ENCODE measurements around the gene CHPF. TPM values are rescaled to one million over a fixed set of nuclear protein-coding genes. Genes with fewer than 3 reads are reported as not detected.
A peak's percentile ranks its signal among the peaks of the same experiment; 100 is the strongest.

Gene CHPF
- total RNA-seq, 1 experiment from 2014 or later, result 228 TPM

DNA sequence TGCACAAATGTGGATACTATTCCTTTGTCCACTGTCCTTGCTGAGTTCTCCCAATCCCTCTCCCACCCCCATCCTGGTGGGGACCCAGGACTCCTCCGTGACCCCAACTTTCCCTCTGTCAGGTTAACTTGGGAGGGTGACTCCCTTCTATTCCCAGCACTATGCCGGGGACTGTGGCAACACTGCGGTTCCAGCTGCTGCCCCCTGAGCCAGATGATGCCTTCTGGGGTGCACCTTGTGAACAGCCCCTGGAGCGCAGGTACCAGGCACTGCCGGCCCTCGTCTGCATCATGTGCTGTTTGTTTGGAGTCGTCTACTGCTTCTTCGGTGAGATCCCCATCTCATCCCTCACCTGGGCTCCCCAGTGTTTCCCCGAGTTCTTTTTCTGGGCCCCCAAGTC, 958 bp upstream of the CHPF start:
- Histone ChIP-seq H3K4me3 (replicated peaks in 1 of 2; ENCODE audit: low read depth in 1 of 2, low read length in 2 of 2) (peak overlapping the region; percentile 49 to 99), H3K27ac (ENCODE audit: low read depth, low read length) (peak overlapping the region; percentile 19; the same call in 1 of the 2 replicates), H3K9me2 (ENCODE audit: insufficient read depth) (no peaks in the 10 kb centered on the region), H4K20me1 (ENCODE audit: insufficient read depth) (peaks cover 6% of the 10 kb centered on the region; the same call in 1 of the 2 replicates), H3K27me3 (ENCODE audit: insufficient read depth, low read length) (no peaks in the 10 kb centered on the region), H2AFZ (ENCODE audit: low read depth, low read length, poor library complexity, severe bottlenecking) (no peak overlapping the region), H3K79me2 (ENCODE audit: insufficient read depth, low read length) (peaks cover 36% of the 10 kb centered on the region), H3K4me1 (ENCODE audit: control insufficient read depth in 1 of 2, insufficient read depth in 2 of 2, low read length in 2 of 2) (peaks cover 0 to 39% of the 10 kb centered on the region in 2 experiments; a peak in 2 of 4 replicates), H3K9ac (ENCODE audit: low read length) (peak overlapping the region; percentile 37; the same call in 1 of the 2 replicates), H3K9me3 (ENCODE audit: control insufficient read depth in 1 of 2, insufficient read depth in 1 of 2, low read depth in 1 of 2, low read length in 2 of 2) (no peaks in the 10 kb centered on the region), H3K36me3 (ENCODE audit: control insufficient read depth in 1 of 2, insufficient read depth in 2 of 2, low read length in 2 of 2) (peaks cover 2 to 26% of the 10 kb centered on the region in 2 experiments; a peak in 3 of 4 replicates), H3K4me2 (ENCODE audit: low read length) (peak overlapping the region; percentile 98)
- ChIA-PET POLR2A (no interaction called here), CTCF (no interaction called here), RAD21 (ENCODE audit: low non-redundant PET in 1 of 2, low total read pairs in 2 of 2, uncharacterized antibody in 2 of 2, unreplicated experiment in 2 of 2) (no interaction called here)
- no TSS peak for BruUV-seq (replicated peaks)
- intact Hi-C loops (cut with micrococcal nuclease), result loop anchor here (5.0 kb wide), 2 partner anchors 83 to 482 kb away; partner anchors contain the start of genes IHH and SLC4A3
- no peak for ATAC-seq
- TF ChIP-seq, protein P1, sequence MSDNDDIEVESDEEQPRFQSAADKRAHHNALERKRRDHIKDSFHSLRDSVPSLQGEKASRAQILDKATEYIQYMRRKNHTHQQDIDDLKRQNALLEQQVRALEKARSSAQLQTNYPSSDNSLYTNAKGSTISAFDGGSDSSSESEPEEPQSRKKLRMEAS (IDR thresholded peaks at IDR 0.05), result no peak
- TF ChIP-seq ZFX (IDR thresholded peaks at IDR 0.05), result no peak
- no peak for TF ChIP-seq CBX3 (IDR thresholded peaks at IDR 0.05; ENCODE audit: low read depth)
- no peak for TF ChIP-seq JUND (IDR thresholded peaks at IDR 0.05)
- no peak for TF ChIP-seq TCF7L2 (IDR thresholded peaks at IDR 0.05; ENCODE audit: borderline replicate concordance, extremely low read depth, insufficient read depth, insufficient read length)
- no peak for DNase-seq (ENCODE audit: low read depth, low spot score)

GRCh38 chr2:219542931-219543595, 546 bp downstream of the CHPF start:
- no peaks in the 10 kb centered on the region for H3K9me3 ChIP-seq (ENCODE audit: control insufficient read depth in 1 of 2, insufficient read depth in 1 of 2, low read depth in 1 of 2, low read length in 2 of 2)
- peaks cover 2 to 28% of the 10 kb centered on the region in 2 experiments; a peak in 3 of 4 replicates for H3K36me3 ChIP-seq (ENCODE audit: control insufficient read depth in 1 of 2, insufficient read depth in 2 of 2, low read length in 2 of 2)
- TF ChIP-seq ELF1 (IDR thresholded peaks at IDR 0.05; ENCODE audit: borderline replicate concordance, low read depth) (no peak), EGR1 (IDR thresholded peaks at IDR 0.05; ENCODE audit: low read depth) (no peak), ZFX (IDR thresholded peaks at IDR 0.05) (peak; percentile 93), EZH2 (IDR thresholded peaks at IDR 0.05) (no peak), SRF (IDR thresholded peaks at IDR 0.05; ENCODE audit: low read depth) (no peak), POLR2A (IDR thresholded peaks at IDR 0.05; ENCODE audit: borderline replicate concordance, extremely low read depth, insufficient read depth, insufficient read length) (peak; percentile 35)
- TF ChIP-seq, protein P1 (IDR thresholded peaks at IDR 0.05), result no peak
- no peaks in the 10 kb centered on the region for H3K9me2 ChIP-seq (ENCODE audit: insufficient read depth)
- ATAC-seq (peak; percentile 33), DNase-seq (ENCODE audit: low read depth, low spot score) (no peak)
- peak overlapping the region; percentile 98 for H3K4me2 ChIP-seq (ENCODE audit: low read length)
- H4K20me1 ChIP-seq (ENCODE audit: insufficient read depth), result peaks cover 6% of the 10 kb centered on the region; the same call in 1 of the 2 replicates
- peaks cover 49% of the 10 kb centered on the region for H3K79me2 ChIP-seq (ENCODE audit: insufficient read depth, low read length)
- H3K4me1 ChIP-seq (ENCODE audit: control insufficient read depth in 1 of 2, insufficient read depth in 2 of 2, low read length in 2 of 2), result peaks cover 7 to 54% of the 10 kb centered on the region in 2 experiments
- ChIA-PET POLR2A (interaction anchor here (1.3 to 1.4 kb wide), 2 partner anchors 18 to 146 kb away, joined by 4 to 7 read pairs; no protein-coding TSS in a partner anchor), RAD21 (ENCODE audit: low non-redundant PET in 1 of 2, low total read pairs in 2 of 2, uncharacterized antibody in 2 of 2, unreplicated experiment in 2 of 2) (interaction anchor here (0.6 to 1.1 kb wide), 2 partner anchors 9 to 51 kb away, joined by 4 to 6 read pairs; no protein-coding TSS in a partner anchor), CTCF (interaction anchor here (1.3 to 2.1 kb wide), 3 partner anchors 9 to 146 kb away, joined by 3 to 8 read pairs (median 7); no protein-coding TSS in a partner anchor)
- peak overlapping the region; percentile 75 to 99 for H3K4me3 ChIP-seq (replicated peaks in 1 of 2; ENCODE audit: low read depth in 1 of 2, low read length in 2 of 2)
- H2AFZ ChIP-seq (ENCODE audit: low read depth, low read length, poor library complexity, severe bottlenecking), result no peak overlapping the region
- H3K9ac ChIP-seq (ENCODE audit: low read length), result peak overlapping the region; percentile 95
- peak overlapping the region; percentile 97 for H3K27ac ChIP-seq (ENCODE audit: low read depth, low read length)
- BruUV-seq (replicated peaks), result no TSS peak
- intact Hi-C loops (cut with micrococcal nuclease), result loop anchor here (2.0 to 5.0 kb wide), 3 partner anchors 56 to 481 kb away; partner anchors contain the start of genes IHH and SLC4A3
- no peaks in the 10 kb centered on the region for H3K27me3 ChIP-seq (ENCODE audit: insufficient read depth, low read length)

All from HCT116 (cell line).